HG03060 (cell line): ENCODE data around the gene POPDC2.

ENCODE experiments used
- ATAC-seq: cut with Tn5 transposase; IDR thresholded peaks from one replicate; pipeline ENCODE4 v1.9.1; 2021; ENCODE audit warnings: low read depth, moderate number of reproducible peaks; ENCODE audit not compliant: unreplicated experiment

POPDC2 gene

DNA sequence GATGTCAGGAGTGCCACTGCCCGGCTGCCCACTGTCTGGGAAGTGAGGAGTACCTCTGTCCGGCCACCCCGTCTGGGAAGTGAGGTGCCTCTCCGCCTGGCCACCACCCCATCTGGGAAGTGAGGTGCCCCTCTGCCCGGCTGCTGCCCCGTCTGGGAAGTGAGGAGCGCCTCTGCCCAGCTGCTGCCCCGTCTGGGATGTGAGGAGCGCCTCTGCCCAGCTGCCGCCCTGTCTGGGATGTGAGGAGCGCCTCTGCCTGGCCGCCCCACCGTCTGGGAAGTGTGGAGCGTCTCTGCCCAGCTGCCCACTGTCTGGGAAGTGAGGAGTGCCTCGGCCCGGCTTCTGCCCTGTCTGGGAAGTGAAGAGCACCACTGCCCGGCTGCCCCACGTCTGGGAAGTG lies 13.5 kb upstream of the POPDC2 start:
- no peak for ATAC-seq

DNA sequence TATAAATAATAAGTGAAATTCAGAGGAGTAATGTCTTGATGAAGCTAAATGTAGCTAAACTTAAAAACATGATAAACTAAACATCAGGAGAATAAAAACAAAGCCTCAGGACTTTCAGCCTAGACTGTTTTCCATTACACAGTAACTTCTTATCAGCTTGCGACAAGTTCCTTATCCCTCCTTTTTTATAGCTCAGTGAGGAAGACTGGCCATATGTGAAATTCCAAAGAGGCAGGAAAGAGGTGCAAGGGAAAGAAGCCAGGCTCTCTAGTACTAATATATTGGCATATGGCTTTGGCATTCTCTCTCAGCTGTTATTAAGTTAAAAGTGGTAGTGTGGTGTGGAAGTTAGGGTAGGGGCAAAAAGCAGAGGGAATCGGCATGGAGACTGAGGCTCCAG lies 12.4 kb upstream of the POPDC2 start:
- ATAC-seq, result no peak

GRCh38 chr3:119669906-119670570 lies 9.6 kb upstream of the POPDC2 start:
- ATAC-seq, result no peak

DNA sequence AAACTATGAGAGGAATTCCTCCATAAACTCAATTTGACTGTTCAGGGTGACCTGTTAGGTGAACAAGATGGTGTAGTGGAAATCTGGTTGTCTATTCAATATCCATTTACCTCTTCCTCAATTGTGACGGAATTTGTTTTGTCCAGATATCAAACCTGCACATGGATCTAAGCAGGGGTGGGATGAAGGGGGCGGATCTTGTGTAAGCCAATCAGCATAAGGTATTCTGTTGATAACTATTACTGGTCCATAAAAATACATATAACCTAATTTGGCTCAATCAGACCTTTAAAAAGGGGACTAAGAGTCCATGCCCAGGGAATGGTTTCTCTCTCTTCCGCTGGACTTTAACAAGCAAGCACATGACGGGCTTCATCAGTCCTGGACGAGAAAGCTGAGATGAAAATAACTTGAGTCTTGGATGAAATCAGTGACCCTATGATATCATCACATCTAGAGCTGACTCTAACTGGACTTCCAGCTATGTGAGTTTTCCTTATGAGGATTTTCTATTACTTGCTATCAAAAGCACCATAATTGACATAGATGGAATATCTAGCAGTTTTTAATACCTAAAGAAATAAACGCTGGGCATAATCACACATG lies 5.7 kb upstream of the POPDC2 start:
- no peak for ATAC-seq

- no peak for ATAC-seq
These were observed 4.5 kb upstream of the POPDC2 start for GRCh38 chr3:119664850-119665379.

DNA sequence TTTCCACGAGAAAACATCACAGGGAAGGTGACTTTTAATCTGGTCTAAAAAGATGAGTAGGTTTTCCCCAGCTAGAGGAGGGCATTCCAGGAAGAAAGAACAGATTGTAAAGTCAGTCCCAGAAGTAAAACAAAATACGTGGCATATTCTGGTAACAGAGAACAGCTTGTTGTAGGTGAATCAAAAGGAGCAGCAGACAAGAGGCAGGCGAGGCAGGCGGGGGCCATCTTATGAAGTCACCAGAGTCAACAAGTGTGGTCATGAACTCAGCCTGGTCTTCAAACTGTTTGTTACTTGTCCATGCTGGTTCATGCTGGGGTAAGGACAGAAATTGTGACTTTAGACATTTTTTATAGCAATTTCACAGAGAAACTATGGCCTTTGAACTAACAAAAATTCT lies 4.0 kb upstream of the POPDC2 start:
- no peak for ATAC-seq

DNA sequence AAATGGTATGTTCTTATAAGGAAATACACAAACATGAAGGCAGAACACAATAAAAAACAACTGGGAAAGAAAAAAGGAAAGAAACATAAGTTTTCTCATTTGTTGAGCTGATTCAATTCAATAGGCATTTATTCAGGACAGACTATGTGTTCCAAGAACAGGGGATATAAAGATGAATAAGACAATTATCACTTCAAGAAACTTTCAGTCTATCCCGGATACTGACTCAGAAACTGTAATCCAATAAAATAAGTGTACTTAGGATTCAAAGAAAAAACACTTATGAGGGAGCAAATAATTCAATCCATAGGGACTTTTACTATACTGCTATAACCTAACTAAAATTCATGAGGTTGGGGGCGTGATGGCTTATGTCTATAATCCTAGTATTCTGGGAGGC lies 3.5 kb upstream of the POPDC2 start:
- ATAC-seq, result no peak

DNA sequence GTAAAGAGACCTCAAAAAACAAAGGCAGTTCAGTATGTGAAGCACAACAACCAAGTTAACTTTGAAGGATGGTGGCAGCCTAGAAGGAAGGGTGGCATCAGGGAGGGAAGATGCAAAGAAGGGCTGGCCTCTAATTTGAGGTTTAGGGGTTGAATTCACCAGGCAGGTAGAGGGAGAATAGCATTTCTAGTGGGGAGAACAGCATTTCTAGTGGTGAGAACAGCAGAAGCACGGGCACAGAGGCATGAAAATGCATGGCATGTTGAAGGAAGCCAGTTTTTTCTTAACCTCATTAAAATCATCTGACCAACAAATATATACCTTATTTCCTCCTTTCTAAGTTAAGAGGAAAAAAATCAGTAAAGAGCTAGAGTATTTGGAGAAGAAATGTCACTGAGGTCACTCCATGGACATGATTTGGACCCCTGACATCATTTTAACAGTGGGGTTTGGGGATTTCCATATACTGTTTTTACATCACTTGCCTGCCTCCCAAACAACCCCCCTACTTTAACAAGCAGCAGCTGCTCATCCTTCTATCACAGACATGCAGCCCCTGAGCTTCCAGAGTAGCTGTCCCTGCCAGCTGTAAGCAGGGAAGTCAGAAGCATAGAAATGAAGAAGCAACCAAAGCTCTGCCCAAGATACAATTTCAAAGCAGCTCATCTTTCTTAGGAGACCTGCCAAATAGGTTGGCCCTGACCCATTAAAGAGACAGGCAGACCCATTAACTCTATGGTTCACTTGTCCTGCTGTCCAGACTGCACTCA lies 2.4 kb upstream of the POPDC2 start:
- no peak for ATAC-seq

GRCh38 chr3:119659606-119660291 lies 640 bp downstream of the POPDC2 start:
- no peak for ATAC-seq

DNA sequence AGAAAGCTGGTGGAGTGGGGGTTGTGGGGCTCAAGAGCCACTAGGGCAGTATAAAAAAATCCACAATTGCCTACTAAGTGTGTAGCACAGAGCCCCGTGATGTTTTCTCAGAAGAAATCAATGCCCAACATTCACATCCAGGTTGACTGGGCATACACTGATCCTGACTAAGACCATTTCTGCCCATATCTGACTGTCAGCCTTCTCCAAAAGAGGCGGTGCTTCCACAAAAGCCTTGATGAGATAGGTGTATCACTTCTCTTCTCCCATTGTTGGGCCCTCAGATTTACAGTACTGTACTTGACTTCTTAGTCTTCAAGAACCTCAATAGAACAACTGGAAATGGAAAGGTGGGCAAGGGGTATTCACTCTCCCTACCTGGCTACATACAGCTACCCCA lies 1.4 kb downstream of the POPDC2 start:
- no peak for ATAC-seq

GRCh38 chr3:119657887-119658702 lies 2.3 kb downstream of the POPDC2 start:
- no peak for ATAC-seq

DNA sequence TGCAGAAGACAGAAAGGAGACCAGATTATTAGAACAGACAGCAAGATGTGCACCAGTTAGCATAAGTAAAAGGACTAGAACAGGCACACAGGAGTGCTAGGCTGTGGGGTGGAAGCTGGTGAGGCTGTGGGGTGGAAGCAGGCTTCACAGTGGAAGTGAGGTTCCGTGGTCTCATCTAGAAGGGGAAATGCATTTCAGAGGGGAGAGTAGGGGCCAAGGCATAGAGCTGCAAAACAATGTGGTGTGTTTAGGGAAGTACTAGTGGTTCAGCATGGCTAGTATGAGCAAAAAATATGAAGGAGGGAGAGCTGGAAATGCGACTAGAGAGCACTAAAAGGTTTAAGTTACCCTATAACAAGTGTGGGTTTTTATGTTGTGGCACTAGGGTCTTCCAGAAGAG lies 6.5 kb downstream of the POPDC2 start:
- no peak for ATAC-seq

- ATAC-seq, result no peak
These were observed 7.9 kb downstream of the POPDC2 start for GRCh38 chr3:119652306-119653033.

DNA sequence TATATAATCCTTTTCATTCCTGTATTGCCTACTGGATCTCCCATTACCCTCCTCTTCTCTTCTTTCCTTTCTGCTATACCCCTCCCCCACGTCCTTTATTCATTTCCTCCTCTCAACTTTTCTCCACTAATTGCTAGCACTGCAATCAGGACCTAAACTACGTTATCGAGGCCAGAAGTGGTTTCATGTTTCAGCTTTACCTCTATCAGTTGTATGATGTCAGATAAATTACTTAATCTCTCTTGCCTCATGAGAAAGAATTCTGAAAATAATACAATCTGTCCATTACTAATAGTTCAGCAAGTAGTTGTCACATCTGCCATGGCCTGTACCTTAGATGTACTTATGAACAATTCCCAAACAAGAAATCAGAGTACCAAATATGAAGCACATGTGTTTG lies 10.6 kb downstream of the POPDC2 start:
- no peak for ATAC-seq

- ATAC-seq, result no peak
These were observed 12.4 kb downstream of the POPDC2 start for GRCh38 chr3:119647843-119648575.

- ATAC-seq, result no peak
These were observed 13.2 kb downstream of the POPDC2 start for GRCh38 chr3:119647171-119647570.

- ATAC-seq, result no peak
These were observed 14.6 kb downstream of the POPDC2 start for GRCh38 chr3:119645813-119646212.

GRCh38 chr3:119644481-119644880 lies 15.9 kb downstream of the POPDC2 start:
- ATAC-seq, result no peak

DNA sequence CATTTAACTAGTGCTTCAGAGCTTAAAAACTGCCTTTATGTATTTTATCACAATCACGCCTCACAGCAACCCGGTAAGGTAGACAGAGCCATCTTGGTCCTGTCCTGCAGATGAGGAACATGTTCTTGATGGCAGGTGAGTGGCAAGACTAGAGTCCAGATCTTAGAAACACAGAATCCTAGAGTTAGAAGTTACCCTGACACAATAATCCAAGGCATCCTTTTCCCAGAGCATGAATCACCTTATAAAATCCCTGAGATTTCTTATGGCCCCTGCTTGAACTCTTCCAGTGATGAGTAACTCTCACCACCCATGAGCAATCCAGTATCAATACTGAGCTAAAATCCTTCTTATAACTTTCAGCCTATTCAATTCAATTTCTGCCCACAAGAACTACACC lies 16.9 kb downstream of the POPDC2 start:
- no peak for ATAC-seq
